Inflammatory macrophage (primary cell): ENCODE results near the gene CDO1.
"Not testable (repeated sequence)": the region's sequence is repeated elsewhere in the genome, so short reads cannot be mapped to it uniquely, and the experiment has no call there.

Source experiments
- DNase-seq, 2 donors: peaks; one replicate each; pipeline ENCODE4 v3.0.0-alpha.2; 2020 to 2022

The CDO1 gene

DNA sequence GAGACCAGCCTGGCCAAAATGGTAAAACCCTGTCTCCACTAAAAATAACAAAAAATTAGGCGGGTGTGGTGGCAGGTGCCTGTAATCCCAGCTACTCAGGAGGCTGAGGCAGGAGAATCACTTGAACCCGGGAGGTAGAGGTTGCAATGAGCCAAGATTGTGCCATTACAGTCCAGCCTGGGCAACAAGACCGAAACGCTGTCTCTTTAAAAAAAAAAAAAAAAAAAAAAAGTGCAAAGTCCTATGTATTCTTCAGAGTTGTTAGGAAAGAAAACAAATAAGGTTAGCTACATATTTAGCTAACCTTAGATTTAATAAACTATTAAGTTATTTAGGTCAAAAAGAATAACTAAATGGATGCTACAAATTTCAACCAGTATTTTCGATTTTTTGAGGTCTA lies 13.5 kb upstream of the CDO1 start:
- DNase-seq = no peak

DNA sequence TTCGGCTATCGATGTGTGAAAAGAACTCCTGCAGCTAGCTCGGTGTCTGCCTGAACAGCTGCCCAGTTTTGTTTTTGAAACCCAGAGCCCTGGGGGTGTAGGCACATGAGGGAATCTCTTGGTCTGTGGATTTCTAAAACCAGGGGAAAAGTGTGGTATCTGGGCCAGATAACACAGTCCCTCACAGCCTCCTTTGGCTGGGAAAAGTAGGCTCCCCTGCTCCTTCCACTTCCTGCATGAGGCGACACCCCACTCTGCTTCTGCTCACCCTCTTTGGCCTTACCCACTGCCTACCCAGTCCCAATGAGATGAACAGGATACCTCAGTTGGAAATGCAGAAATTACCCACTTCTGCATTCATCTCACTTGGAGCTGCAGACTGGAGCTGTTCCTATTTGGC lies 9.5 kb upstream of the CDO1 start:
- no peak for DNase-seq

DNA sequence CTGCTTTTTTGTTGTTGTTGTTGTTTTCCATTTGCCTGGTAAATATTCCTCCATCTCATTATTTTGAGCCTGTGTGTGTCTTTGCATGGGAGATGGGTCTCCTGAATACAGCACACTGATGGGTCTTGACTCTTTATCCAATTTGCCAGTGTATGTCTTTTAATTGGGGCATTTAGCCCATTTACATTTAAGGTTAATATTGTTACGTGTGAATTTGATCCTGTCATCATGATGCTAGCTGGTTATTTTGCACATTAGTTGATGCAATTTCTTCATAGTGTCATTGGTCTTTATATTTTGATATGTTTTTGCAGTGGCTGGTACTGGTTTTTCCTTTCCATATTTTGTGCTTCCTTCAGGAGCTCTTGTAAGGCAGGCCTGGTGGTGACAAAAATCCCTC lies 8.5 kb upstream of the CDO1 start:
- not testable (repeated sequence) for DNase-seq

DNA sequence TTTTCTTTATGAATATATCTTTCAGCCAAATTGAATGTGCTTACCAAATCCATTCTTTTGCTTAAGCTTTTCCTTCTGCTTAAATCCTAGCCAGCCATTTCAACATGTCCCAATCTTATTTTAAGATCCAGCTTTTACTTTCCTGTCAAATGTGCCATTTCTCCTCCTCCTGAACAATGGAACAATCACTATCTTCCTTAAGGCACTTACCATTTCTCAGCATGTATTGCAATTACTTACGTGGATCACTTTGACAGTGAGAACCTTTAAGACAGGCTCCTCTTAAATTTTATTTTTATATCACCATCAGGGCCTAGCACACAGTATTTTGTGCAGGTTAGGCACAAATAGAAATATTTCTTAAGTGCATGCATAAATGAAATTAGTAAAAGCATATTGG lies 4.4 kb upstream of the CDO1 start:
- no peak for DNase-seq

DNA sequence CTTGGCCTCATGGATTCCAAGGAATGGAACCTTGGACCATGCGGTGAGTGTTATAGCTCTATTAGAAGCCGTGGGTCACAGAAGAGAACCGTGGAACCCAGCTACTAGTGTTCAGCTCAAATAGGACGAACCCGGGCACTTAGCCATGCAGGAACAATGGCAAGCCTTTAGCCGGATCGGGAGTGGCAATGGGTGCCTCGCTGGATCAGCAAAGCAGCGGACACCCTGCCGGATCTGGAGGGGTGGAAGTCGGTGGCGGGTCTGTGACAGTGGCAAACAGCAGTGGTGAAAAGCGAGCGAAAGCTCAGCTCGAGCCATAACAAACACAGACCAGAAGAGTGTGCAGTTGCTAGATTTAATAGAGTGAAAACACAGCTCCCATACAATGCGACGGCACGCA lies 2.4 kb upstream of the CDO1 start:
- DNase-seq = no peak

GRCh38 chr5:115817386-115817785 lies 927 bp upstream of the CDO1 start:
- no peak for DNase-seq

DNA sequence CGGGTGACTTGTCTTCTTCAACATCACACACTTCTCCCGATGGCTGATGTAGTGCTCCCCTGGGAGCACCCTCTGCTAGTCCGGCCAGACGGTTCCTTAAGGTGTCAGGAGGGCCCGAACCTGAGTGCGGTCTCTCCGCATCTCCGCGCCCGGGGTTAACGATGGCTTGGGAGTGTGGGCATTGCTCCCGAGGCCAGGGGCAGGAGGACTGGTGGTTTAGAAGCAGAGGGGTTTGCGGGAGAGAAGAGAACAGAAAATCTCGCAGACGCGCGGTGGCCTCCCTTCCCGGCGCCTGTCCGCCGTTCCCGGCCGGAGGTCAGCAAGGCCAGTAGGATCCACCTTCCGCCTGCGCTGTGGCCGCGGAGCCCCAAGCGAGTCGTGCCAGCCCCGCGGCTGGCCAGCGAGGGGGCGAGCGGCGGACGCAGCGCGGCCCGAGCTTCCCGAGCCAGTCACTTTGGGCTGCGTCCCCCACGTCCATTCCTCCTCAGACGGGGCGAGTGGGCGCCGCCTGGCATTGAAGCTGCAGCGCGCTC lies 700 bp downstream of the CDO1 start:
- DNase-seq = no peak

- no peak for DNase-seq
Measured at GRCh38 chr5:115815006-115815692, 1.3 kb downstream of the CDO1 start.

- no peak for DNase-seq
Measured at GRCh38 chr5:115813719-115814118, 2.7 kb downstream of the CDO1 start.

GRCh38 chr5:115812372-115812771 lies 4.1 kb downstream of the CDO1 start:
- no peak for DNase-seq

GRCh38 chr5:115811406-115811805 lies 5.1 kb downstream of the CDO1 start:
- DNase-seq = no peak

DNA sequence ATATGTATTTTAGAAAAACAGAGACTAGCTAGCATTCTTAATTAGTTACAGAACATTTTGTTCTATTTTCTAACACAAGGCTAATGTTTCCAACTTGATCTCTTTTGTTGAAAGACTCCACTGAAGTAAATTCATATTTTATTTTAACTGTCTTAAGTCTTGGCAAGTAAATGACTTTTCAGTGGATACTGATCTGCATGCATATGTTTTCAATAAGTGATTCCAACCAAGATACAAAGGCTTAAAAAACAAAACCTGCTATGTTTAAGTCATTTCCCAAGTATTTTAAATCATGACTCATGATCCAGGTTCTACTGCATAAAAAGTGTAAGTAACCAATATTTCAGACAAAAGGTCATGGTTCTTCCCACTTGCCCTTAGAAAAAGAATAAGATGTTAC lies 5.7 kb downstream of the CDO1 start:
- no peak for DNase-seq

GRCh38 chr5:115809946-115810345 lies 6.5 kb downstream of the CDO1 start:
- DNase-seq = no peak

DNA sequence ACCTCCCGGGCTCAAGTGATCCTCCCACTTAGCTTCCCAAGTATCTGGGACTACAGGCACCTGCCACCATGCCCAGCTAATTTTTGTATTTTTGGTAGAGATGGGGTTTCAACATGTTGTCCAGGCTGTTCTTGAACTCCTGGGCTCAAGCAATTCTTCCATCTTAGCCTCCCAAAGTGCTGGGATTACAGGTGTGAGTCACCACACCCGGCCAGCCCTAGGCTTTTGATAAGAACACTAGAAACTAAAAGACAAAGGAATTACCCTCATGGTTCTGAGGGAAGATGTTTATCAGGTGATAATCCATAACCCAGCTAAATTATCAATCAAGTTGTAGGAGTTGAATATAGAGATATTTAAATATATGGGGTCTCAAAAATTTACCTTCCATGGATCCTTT lies 8.4 kb downstream of the CDO1 start:
- not testable (repeated sequence) for DNase-seq

GRCh38 chr5:115807654-115808052 lies 8.8 kb downstream of the CDO1 start:
- DNase-seq = no peak

DNA sequence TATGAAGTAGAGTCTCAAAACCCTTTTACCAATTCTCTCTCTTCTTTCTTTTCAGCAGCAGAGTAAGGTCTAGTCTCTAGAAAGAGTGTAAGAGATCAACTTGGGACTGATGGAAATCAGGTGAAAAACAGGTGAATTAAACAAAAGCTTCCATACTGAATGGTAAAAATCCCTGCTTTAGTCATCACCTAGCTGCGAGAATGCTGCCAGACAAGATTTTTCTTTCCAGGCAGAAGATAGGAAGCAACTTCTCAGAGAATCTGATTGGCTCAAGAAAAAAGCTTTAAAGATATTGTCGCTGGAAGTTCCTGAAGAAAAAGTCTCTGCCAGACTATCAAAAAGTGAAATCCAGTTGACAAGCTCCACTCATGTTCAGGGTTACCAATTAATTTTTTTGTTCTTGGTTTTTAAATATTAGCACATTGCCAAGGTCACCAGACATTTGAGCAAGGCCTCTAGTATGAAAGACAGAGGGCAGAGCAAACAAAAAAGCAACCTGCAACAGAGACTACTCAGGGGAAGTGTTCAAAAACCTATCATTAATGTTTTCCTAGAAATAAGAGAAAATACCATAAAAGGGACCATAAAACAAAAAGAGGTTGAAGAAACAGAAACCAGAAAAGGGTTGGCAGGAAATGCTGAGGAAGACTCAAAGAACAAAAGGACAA lies 9.3 kb downstream of the CDO1 start:
- DNase-seq = no peak

DNA sequence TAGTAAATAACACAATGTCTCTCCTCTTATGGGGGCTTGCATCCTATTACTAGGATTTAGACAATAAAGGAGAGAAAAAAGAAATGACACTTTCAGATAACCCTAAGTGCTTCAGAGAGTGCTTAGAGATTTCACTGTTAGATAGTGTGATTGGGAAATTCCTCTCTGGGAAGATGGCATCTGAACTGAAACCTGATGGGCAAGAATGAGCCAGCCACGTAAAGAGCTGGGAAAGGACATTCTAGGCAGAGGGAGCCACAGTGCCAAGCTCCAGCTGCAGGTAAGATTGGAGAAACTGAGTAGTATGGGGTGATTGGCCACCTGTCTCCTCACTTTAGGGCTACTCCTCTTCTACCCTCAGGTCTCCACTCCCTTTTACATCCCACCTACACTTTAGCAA lies 14.5 kb downstream of the CDO1 start:
- no peak for DNase-seq

DNA sequence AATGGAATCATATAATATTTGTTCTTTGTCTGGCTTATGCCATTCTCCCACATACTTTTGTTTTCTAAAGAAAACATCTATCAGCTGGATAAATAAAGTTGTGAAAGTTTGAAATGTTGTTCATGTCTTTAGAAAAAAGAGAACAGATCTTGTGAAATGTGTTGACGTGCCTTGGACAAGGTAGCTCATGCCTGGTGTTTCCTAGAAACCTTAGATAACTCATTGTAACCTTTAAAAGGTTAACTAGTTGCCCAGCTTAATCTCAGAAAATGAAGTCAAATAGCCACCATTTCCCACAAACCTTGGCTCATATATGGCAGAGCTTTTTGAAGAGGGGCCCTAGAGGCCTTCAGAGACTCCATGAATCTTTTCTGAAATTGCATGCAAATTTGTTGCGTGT lies 15.3 kb downstream of the CDO1 start:
- DNase-seq = no peak

GRCh38 chr5:115800108-115800507 lies 16.4 kb downstream of the CDO1 start:
- no peak for DNase-seq

- no peak for DNase-seq
Measured at GRCh38 chr5:115798252-115798651, 18.2 kb downstream of the CDO1 start.

DNA sequence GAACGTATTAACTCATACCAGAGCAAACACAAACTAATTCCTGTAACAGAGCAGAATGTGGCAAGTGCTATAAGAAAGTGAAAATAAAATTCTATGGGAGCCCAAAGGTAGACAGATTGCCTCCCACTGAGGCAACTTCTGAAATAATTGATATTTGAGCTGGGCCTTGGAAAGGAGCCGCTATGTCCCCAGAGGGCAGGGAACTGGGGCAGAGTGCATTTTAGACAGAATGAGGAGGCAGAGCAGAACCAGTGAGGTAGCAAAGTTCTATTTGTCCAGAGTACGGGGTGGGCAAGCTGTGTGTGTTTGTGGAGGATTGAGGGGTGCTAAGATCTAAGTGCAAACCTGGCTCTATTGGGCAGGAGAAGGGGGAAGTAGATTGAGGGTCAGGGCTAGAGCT lies 19.8 kb downstream of the CDO1 start:
- no peak for DNase-seq

- DNase-seq = no peak
Measured at GRCh38 chr5:115795700-115796099, 20.8 kb downstream of the CDO1 start.

- no peak for DNase-seq
Measured at GRCh38 chr5:115788440-115788839, 28.0 kb downstream of the CDO1 start.

GRCh38 chr5:115787426-115787825 lies 29.0 kb downstream of the CDO1 start:
- DNase-seq = no peak
